Osteoblast (primary cell): Measurements from ENCODE around the gene ARHGEF6. TPM values are rescaled to one million over a fixed set of nuclear protein-coding genes. Genes with fewer than 3 reads are reported as not detected.

ENCODE experiments used
- DNase-seq: peaks from one replicate; pipeline ENCODE4 v3.0.0; 2011; ENCODE audit warnings: low spot score, mixed read lengths; ENCODE audit not compliant: insufficient read length; ENCODE audit errors: missing footprints
- H2AFZ ChIP-seq: 2 replicates; pipeline ENCODE4 v1.6.0; 2011; ENCODE audit warnings: mild to moderate bottlenecking, low read length
- H3K27ac ChIP-seq: 2 replicates; pipeline ENCODE4 v1.5.1; 2011; ENCODE audit warnings: mild to moderate bottlenecking, low read depth, low read length, moderate library complexity
- H3K27me3 ChIP-seq: 2 replicates; pipeline ENCODE4 v1.6.0; 2012; ENCODE audit warnings: mild to moderate bottlenecking, control low read depth, inconsistent platforms, low read length, moderate library complexity; ENCODE audit not compliant: insufficient read depth
- H3K36me3 ChIP-seq: 2 replicates; pipeline ENCODE4 v1.5.1; 2011; ENCODE audit warnings: mild to moderate bottlenecking, low read length, control low read depth, moderate library complexity; ENCODE audit not compliant: insufficient read depth
- H3K4me1 ChIP-seq: 2 replicates; pipeline ENCODE4 v1.5.1; 2011; ENCODE audit warnings: mild to moderate bottlenecking, low read length, control low read depth, moderate library complexity; ENCODE audit not compliant: insufficient read depth
- H3K4me2 ChIP-seq: 2 replicates; pipeline ENCODE4 v1.6.0; 2011; ENCODE audit warnings: mild to moderate bottlenecking, low read length; ENCODE audit not compliant: insufficient read depth
- H3K4me3 ChIP-seq: fragments of 200-600 bp; sonication (generic); 3 replicates; pipeline ENCODE4 v1.5.1; 2012; ENCODE audit warnings: mild to moderate bottlenecking, low read length, inconsistent platforms; ENCODE audit not compliant: insufficient read depth
- H3K79me2 ChIP-seq: 2 replicates; pipeline ENCODE4 v1.6.0; 2012; ENCODE audit warnings: mild to moderate bottlenecking, low read length, control low read depth, inconsistent platforms; ENCODE audit not compliant: insufficient read depth
- H3K9me3 ChIP-seq: 2 replicates; pipeline ENCODE4 v1.5.1; 2011; ENCODE audit warnings: low read depth, low read length, control low read depth
- H4K20me1 ChIP-seq: 2 replicates; pipeline ENCODE4 v1.6.0; 2012; ENCODE audit warnings: mild to moderate bottlenecking, low read length, control low read depth; ENCODE audit not compliant: insufficient read depth
- total RNA-seq: library from RNA; depleted of rRNA; stranded (reverse); fragments of >200 nt; gene quantifications from 2 replicates; pipeline ENCODE4 v1.2.3, GENCODE V29; 2012
- TF ChIP-seq, protein P1 (sequence below): IDR thresholded peaks from 2 replicates; pipeline ENCODE4 v1.5.1; 2011; ENCODE audit warnings: mild to moderate bottlenecking, low read depth, low read length, moderate library complexity; ENCODE audit errors: extremely low read depth

ARHGEF6 gene
- total RNA-seq, 1 donor = 17.4 TPM

DNA sequence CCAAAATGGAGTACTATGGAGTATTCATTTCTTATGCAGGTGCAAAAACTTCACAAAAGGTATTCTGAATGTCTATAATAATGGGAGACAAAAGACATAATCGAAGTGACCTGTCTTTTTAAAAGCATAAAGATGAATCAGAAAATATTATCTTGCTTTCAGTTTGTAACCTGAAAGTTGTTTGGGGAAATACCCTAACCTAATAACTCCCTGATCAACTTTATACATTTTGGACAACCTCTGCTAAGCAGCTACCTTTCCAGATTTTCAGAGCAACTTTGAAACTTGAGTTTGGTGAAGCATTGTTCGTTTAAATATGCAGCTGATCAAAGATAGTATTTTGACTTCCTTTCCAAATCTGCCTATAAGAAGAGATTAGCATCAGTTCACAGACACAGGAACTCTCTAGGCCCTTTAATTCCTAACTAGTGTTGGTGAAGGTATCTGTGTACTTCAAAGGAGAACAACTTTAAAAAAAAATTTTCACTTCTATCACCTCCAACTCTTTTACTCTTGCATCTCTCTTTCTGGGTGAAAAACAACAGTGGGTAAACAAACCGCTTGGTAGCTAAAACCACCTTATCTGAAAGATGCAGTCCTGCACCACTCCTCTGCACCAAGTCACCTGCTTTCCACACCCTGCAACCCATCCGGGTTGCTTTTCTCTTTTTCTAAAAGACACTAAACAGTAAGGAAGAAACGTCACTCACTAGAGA, 106.3 kb downstream of the ARHGEF6 start:
- no peak overlapping the region for H3K4me2 ChIP-seq
- DNase-seq = no peak
- no peak overlapping the region for H3K27ac ChIP-seq
- H3K27me3 ChIP-seq = no peaks in the 10 kb centered on the region
- no peaks in the 10 kb centered on the region for H3K9me3 ChIP-seq
- H3K79me2 ChIP-seq = no peaks in the 10 kb centered on the region
- TF ChIP-seq, protein P1, sequence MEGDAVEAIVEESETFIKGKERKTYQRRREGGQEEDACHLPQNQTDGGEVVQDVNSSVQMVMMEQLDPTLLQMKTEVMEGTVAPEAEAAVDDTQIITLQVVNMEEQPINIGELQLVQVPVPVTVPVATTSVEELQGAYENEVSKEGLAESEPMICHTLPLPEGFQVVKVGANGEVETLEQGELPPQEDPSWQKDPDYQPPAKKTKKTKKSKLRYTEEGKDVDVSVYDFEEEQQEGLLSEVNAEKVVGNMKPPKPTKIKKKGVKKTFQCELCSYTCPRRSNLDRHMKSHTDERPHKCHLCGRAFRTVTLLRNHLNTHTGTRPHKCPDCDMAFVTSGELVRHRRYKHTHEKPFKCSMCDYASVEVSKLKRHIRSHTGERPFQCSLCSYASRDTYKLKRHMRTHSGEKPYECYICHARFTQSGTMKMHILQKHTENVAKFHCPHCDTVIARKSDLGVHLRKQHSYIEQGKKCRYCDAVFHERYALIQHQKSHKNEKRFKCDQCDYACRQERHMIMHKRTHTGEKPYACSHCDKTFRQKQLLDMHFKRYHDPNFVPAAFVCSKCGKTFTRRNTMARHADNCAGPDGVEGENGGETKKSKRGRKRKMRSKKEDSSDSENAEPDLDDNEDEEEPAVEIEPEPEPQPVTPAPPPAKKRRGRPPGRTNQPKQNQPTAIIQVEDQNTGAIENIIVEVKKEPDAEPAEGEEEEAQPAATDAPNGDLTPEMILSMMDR = no peak
- H3K36me3 ChIP-seq = no peaks in the 10 kb centered on the region
- no peak overlapping the region for H2AFZ ChIP-seq
- H4K20me1 ChIP-seq = no peaks in the 10 kb centered on the region
- H3K4me3 ChIP-seq = no peak overlapping the region
- H3K4me1 ChIP-seq = no peaks in the 10 kb centered on the region

DNA sequence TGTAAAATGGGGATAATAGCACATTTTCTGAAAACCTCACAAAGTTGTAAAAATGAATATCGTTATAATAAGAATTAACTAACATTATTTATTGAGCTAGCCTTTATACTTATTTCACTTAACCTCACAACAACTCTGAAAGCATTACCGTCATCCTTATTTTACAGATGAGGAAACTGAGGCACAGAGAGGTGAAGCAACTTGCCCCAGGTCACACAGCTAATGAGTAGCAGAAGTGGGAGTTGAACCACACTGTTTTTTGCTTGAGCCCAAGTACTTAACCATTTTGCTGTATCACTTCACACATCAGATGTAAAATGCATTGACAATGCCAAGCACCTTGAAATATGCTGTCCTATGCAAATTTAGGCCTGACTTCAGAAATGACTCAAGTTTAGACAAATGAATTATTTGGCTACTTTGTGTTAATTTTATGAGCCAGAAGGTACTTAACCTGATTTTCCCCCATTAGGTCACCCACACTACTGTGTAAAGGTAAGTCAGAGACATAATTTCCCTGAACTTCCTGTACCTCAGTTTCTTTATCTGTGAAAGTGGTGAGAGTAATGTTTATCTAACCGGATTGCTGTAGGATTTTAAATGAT, 109.6 kb downstream of the ARHGEF6 start:
- TF ChIP-seq, protein P1 = no peak
- DNase-seq = no peak
- no peak overlapping the region for H3K4me2 ChIP-seq
- H3K36me3 ChIP-seq = no peaks in the 10 kb centered on the region
- no peak overlapping the region for H3K27ac ChIP-seq
- H3K4me1 ChIP-seq = no peaks in the 10 kb centered on the region
- no peak overlapping the region for H3K4me3 ChIP-seq
- no peaks in the 10 kb centered on the region for H4K20me1 ChIP-seq
- no peak overlapping the region for H2AFZ ChIP-seq
- H3K27me3 ChIP-seq = no peaks in the 10 kb centered on the region
- H3K79me2 ChIP-seq = no peaks in the 10 kb centered on the region
- no peaks in the 10 kb centered on the region for H3K9me3 ChIP-seq

DNA sequence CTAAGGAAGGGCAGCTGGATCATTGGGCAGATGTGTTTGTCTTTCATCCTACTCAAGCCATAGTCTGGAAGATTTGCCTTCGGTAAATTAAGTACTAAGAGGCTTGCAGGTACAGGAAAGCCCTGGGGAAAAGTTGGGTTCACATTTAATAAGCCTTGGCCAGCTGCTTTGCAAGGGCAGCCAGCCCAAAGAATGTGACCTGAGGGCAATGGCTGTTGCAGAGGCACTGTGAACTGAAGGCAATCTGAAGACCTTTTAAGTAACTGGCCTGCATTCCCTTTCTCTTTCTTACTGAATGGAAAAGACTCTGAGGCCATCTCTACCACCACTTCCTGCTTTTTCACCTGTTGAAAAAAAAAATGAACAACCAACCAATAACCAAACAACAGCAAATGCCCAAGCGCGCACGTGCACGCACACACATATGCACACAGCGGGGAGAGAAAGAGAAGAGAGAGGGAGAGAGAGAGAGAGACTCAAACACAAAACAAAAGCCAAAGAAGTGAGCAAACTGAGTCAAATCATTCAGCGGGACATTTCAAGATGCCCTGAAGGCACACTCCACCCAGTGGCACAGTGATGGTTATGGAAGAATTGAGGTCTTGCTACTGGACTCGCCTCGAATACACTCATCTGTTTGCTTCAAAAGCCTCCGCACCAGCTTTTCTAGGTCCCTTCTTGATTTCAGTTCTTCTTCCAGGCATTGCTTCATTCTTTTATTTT, 113.1 kb downstream of the ARHGEF6 start:
- no peak for DNase-seq
- Histone ChIP-seq H3K79me2 (no peaks in the 10 kb centered on the region), H3K9me3 (peaks cover 5% of the 10 kb centered on the region), H3K27ac (no peak overlapping the region), H3K4me1 (no peaks in the 10 kb centered on the region), H3K4me2 (no peak overlapping the region), H3K36me3 (no peaks in the 10 kb centered on the region), H3K27me3 (no peaks in the 10 kb centered on the region), H3K4me3 (no peak overlapping the region), H4K20me1 (no peaks in the 10 kb centered on the region), H2AFZ (no peak overlapping the region)
- TF ChIP-seq, protein P1 = no peak

DNA sequence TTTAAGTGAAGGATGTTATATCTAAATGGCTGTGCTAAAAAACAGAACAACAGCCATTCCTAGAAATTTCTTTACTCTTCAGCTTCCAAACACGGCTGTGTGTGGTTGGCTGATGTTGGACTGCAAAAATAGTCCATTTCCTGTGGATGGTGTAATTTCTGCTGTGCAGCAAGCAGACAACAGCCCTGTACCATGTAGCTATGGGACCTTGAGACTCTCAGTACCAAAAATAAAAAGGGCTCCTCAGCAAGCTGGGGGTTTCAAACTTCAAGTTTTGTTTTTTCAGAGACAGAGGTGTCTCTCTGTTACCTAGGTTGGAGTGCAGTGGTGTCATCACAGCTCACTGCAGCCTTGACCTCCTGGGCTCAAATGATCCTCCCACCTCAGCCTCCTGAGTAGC, 114.6 kb downstream of the ARHGEF6 start:
- H3K36me3 ChIP-seq = no peaks in the 10 kb centered on the region
- no peaks in the 10 kb centered on the region for H3K4me1 ChIP-seq
- H3K9me3 ChIP-seq = peaks cover 5% of the 10 kb centered on the region
- no peak overlapping the region for H3K27ac ChIP-seq
- TF ChIP-seq, protein P1 = no peak
- no peak for DNase-seq
- no peak overlapping the region for H3K4me2 ChIP-seq
- H3K4me3 ChIP-seq = no peak overlapping the region
- H4K20me1 ChIP-seq = no peaks in the 10 kb centered on the region
- no peak overlapping the region for H2AFZ ChIP-seq
- no peaks in the 10 kb centered on the region for H3K27me3 ChIP-seq
- H3K79me2 ChIP-seq = no peaks in the 10 kb centered on the region
